HEK293 (cell line): ENCODE results near the gene PTPRN.
A peak's percentile ranks its signal among the peaks of the same experiment; 100 is the strongest.

Experiments
- CTCF ChIA-PET: fragments of 350-600 bp; formaldehyde crosslinking; extraction: SDS; loops from one replicate; lab custom pipeline; 2021; ENCODE audit warnings: antibody characterized with exemption; lab: Yijun Ruan, JAX
- POLR2A ChIA-PET: fragments of 300-600 bp; formaldehyde crosslinking; extraction: SDS; loops from one replicate; lab custom pipeline; 2020; ENCODE audit warnings: antibody characterized with exemption, inconsistent platforms; lab: Yijun Ruan, JAX
- H3K27ac ChIP-seq: fragments of 200-500 bp; sonication (Bioruptor generic); 2 replicates; pipeline ENCODE4 v1.5.1; 2014; ENCODE audit warnings: low read depth, low read length, control low read depth, inconsistent platforms; ENCODE audit errors: extremely low read depth
- H3K36me3 ChIP-seq, 2 experiments: fragments of 200-500 bp in 1 of 2; sonication (Bioruptor generic) in 1 of 2; 1 replicate in 1 of 2; 2 replicates in 1 of 2; pipeline ENCODE4 v1.5.1; 2014 to 2017; ENCODE audit warnings: inconsistent platforms in 2 of 2, low read length in 2 of 2; ENCODE audit not compliant: control insufficient read depth in 2 of 2, insufficient read depth in 1 of 2
- H3K4me1 ChIP-seq: fragments of 200-500 bp; sonication (Bioruptor generic); 2 replicates; pipeline ENCODE4 v1.5.1; 2014; ENCODE audit warnings: mild to moderate bottlenecking, low read length, inconsistent platforms; ENCODE audit not compliant: control insufficient read depth, insufficient read depth
- H3K4me3 ChIP-seq: 2 replicates; pipeline ENCODE4 v1.5.1; 2011; ENCODE audit warnings: low read depth, mild to moderate bottlenecking, control low read depth, low read length, moderate library complexity
- H3K9me3 ChIP-seq: fragments of 200-500 bp; sonication (Bioruptor generic); 2 replicates; pipeline ENCODE4 v1.5.1; 2014; ENCODE audit warnings: low read depth, low read length, inconsistent platforms; ENCODE audit not compliant: control insufficient read depth, insufficient read depth
- GLI4 ChIP-seq: fragments of 450-650 bp; formaldehyde crosslinking; IDR thresholded peaks from 2 replicates; pipeline ENCODE4 v1.5.1; 2016; ENCODE audit warnings: missing biosample characterization, missing genetic modification characterization
- HIC1 ChIP-seq: fragments of 450-650 bp; formaldehyde crosslinking; IDR thresholded peaks from 2 replicates; pipeline ENCODE4 v1.5.1; 2016; ENCODE audit warnings: missing biosample characterization, missing genetic modification characterization
- KLF7 ChIP-seq: fragments of 450-650 bp; formaldehyde crosslinking; IDR thresholded peaks from 2 replicates; pipeline ENCODE4 v1.5.1; 2016; ENCODE audit warnings: missing biosample characterization, missing genetic modification characterization, borderline replicate concordance
- MZF1 ChIP-seq: fragments of 450-650 bp; formaldehyde crosslinking; IDR thresholded peaks from 2 replicates; pipeline ENCODE4 v1.5.1; 2017; ENCODE audit warnings: missing biosample characterization, missing genetic modification characterization, borderline replicate concordance
- PRDM2 ChIP-seq: fragments of 450-650 bp; formaldehyde crosslinking; IDR thresholded peaks from 2 replicates; pipeline ENCODE4 v1.5.1; 2016; ENCODE audit warnings: missing biosample characterization, missing genetic modification characterization, borderline replicate concordance
- TRIM28 ChIP-seq: IDR thresholded peaks from 2 replicates; pipeline ENCODE4 v1.6.1; 2011; ENCODE audit warnings: low read length, control low read depth, borderline replicate concordance
- ZBTB10 ChIP-seq: fragments of 450-650 bp; formaldehyde crosslinking; IDR thresholded peaks from 2 replicates; pipeline ENCODE4 v1.5.1; 2016; ENCODE audit warnings: missing biosample characterization, missing genetic modification characterization
- ZBTB20 ChIP-seq: fragments of 450-650 bp; formaldehyde crosslinking; IDR thresholded peaks from 2 replicates; pipeline ENCODE4 v1.5.1; 2016; ENCODE audit warnings: missing biosample characterization, missing genetic modification characterization
- ZBTB21 ChIP-seq: fragments of 450-650 bp; formaldehyde crosslinking; IDR thresholded peaks from 2 replicates; pipeline ENCODE4 v1.5.1; 2017; ENCODE audit warnings: missing biosample characterization, missing genetic modification characterization
- ZFP3 ChIP-seq: fragments of 450-650 bp; formaldehyde crosslinking; IDR thresholded peaks from 2 replicates; pipeline ENCODE4 v1.5.1; 2016; ENCODE audit warnings: low read depth, missing biosample characterization, missing genetic modification characterization
- ZFP41 ChIP-seq: fragments of 450-650 bp; formaldehyde crosslinking; IDR thresholded peaks from 2 replicates; pipeline ENCODE4 v1.5.1; 2016; ENCODE audit warnings: missing biosample characterization, missing genetic modification characterization, borderline replicate concordance
- ZNF133 ChIP-seq: fragments of 450-650 bp; formaldehyde crosslinking; IDR thresholded peaks from 2 replicates; pipeline ENCODE4 v1.5.1; 2016; ENCODE audit warnings: missing biosample characterization, missing genetic modification characterization
- ZNF214 ChIP-seq: fragments of 450-650 bp; formaldehyde crosslinking; IDR thresholded peaks from 2 replicates; pipeline ENCODE4 v1.5.1; 2017; ENCODE audit warnings: missing biosample characterization, mild to moderate bottlenecking, missing genetic modification characterization, borderline replicate concordance
- ZNF221 ChIP-seq: fragments of 450-650 bp; formaldehyde crosslinking; IDR thresholded peaks from 2 replicates; pipeline ENCODE4 v1.5.1; 2017; ENCODE audit warnings: missing biosample characterization, missing genetic modification characterization, borderline replicate concordance
- ZNF223 ChIP-seq: fragments of 450-650 bp; formaldehyde crosslinking; IDR thresholded peaks from 2 replicates; pipeline ENCODE4 v1.5.1; 2016; ENCODE audit warnings: missing biosample characterization, missing genetic modification characterization
- ZNF280D ChIP-seq: fragments of 450-650 bp; formaldehyde crosslinking; IDR thresholded peaks from 2 replicates; pipeline ENCODE4 v1.5.1; 2016; ENCODE audit warnings: missing biosample characterization, missing genetic modification characterization
- ZNF391 ChIP-seq: fragments of 450-650 bp; formaldehyde crosslinking; IDR thresholded peaks from 2 replicates; pipeline ENCODE4 v1.5.1; 2016; ENCODE audit warnings: low read depth, missing biosample characterization, missing genetic modification characterization, borderline replicate concordance
- ZNF473 ChIP-seq: fragments of 450-650 bp; formaldehyde crosslinking; IDR thresholded peaks from 2 replicates; pipeline ENCODE4 v1.5.1; 2017; ENCODE audit warnings: missing biosample characterization, missing genetic modification characterization
- ZNF629 ChIP-seq: fragments of 450-650 bp; formaldehyde crosslinking; IDR thresholded peaks from 2 replicates; pipeline ENCODE4 v1.5.1; 2017; ENCODE audit warnings: missing biosample characterization, missing genetic modification characterization
- ZNF658 ChIP-seq: fragments of 450-650 bp; formaldehyde crosslinking; IDR thresholded peaks from 2 replicates; pipeline ENCODE4; 2016; ENCODE audit warnings: missing biosample characterization, missing genetic modification characterization

PTPRN gene

GRCh38 chr2:219308142-219309101 is 779 bp downstream of the PTPRN start:
- no peaks in the 10 kb centered on the region for H3K9me3 ChIP-seq
- ChIA-PET CTCF (interaction anchor here (0.6 to 1.5 kb wide), 4 partner anchors 9 to 235 kb away, joined by 3 to 7 read pairs (median 6); partner anchors contain the start of gene SLC23A3), POLR2A (no interaction called here)
- no peaks in the 10 kb centered on the region for H3K36me3 ChIP-seq
- H3K27ac ChIP-seq, result no peak overlapping the region
- peak overlapping the region; percentile 32 for H3K4me3 ChIP-seq
- H3K4me1 ChIP-seq, result no peaks in the 10 kb centered on the region
- TF ChIP-seq KLF7 (no peak), ZBTB10 (tag by site-specific recombination) (peak; percentile 37; the same call in 1 of the 2 replicates), ZBTB20 (tag by site-specific recombination) (no peak), ZNF214 (tag by site-specific recombination) (no peak), ZNF221 (no peak), TRIM28 (no peak), MZF1 (tag by site-specific recombination) (no peak), ZNF658 (tag by site-specific recombination) (no peak), ZNF629 (peak; percentile 69; the same call in 1 of the 2 replicates), PRDM2 (tag by site-specific recombination) (no peak), ZNF280D (tag by site-specific recombination) (no peak), HIC1 (tag by site-specific recombination) (0 out of 2 replicates have a peak, but pooled peaks have one; percentile 25), GLI4 (tag by site-specific recombination) (no peak), ZFP41 (tag by site-specific recombination) (no peak), ZNF473 (no peak), ZFP3 (no peak), ZNF391 (tag by site-specific recombination) (no peak), ZNF133 (tag by site-specific recombination) (no peak), ZBTB21 (tag by site-specific recombination) (no peak), ZNF223 (tag by site-specific recombination) (no peak)
